Measurements from ENCODE around the gene COX17.

GRCh38 chr3:119717520-119717919 is 40.3 kb upstream of the COX17 start:
- TF ChIP-seq, protein P1, sequence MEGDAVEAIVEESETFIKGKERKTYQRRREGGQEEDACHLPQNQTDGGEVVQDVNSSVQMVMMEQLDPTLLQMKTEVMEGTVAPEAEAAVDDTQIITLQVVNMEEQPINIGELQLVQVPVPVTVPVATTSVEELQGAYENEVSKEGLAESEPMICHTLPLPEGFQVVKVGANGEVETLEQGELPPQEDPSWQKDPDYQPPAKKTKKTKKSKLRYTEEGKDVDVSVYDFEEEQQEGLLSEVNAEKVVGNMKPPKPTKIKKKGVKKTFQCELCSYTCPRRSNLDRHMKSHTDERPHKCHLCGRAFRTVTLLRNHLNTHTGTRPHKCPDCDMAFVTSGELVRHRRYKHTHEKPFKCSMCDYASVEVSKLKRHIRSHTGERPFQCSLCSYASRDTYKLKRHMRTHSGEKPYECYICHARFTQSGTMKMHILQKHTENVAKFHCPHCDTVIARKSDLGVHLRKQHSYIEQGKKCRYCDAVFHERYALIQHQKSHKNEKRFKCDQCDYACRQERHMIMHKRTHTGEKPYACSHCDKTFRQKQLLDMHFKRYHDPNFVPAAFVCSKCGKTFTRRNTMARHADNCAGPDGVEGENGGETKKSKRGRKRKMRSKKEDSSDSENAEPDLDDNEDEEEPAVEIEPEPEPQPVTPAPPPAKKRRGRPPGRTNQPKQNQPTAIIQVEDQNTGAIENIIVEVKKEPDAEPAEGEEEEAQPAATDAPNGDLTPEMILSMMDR (IDR thresholded peaks at IDR 0.05), result no peak
- no peak for TF ChIP-seq POLR2A (IDR thresholded peaks at IDR 0.05)

Measured in lower leg skin (tissue), 3 donors.